Motor neuron (in vitro differentiated cells): ENCODE results near the gene KRTAP5-11. TPM values are rescaled to one million over a fixed set of nuclear protein-coding genes. Genes with fewer than 3 reads are reported as not detected.
"Not testable (repeated sequence)": the region's sequence is repeated elsewhere in the genome, so short reads cannot be mapped to it uniquely, and the experiment has no call there.

Experiments used
- ATAC-seq, 8 experiments: fragments of 200-7000 bp; cut with Tn5 transposase; replicated peaks in 6 of 8; 2 replicates each; pipeline ENCODE4 v1.8.0; 2021; ENCODE audit warnings: mild to moderate bottlenecking in 8 of 8, moderate library complexity in 8 of 8
- H3K27ac ChIP-seq, 2 donors: fragments of 250-450 bp; sonication (Bioruptor Pico); 2 replicates each; pipeline ENCODE4 v1.9.0; 2021; ENCODE audit warnings: antibody characterized with exemption in 2 of 2, mild to moderate bottlenecking in 2 of 2, moderate library complexity in 1 of 2
- H3K4me1 ChIP-seq, 2 donors: fragments of 250-450 bp; sonication (Bioruptor Pico); replicated peaks in 1 of 2; 2 replicates each; pipeline ENCODE4 v1.6.1; 2021; ENCODE audit warnings: antibody characterized with exemption in 2 of 2, mild to moderate bottlenecking in 2 of 2, moderate library complexity in 1 of 2
- H3K4me3 ChIP-seq, 5 donors: fragments of 250-450 bp; sonication (Bioruptor Pico); 2 replicates each; pipeline ENCODE4 v1.9.0; 2021; ENCODE audit warnings: antibody characterized with exemption in 5 of 5, mild to moderate bottlenecking in 5 of 5, moderate library complexity in 4 of 5
- WGBS, 10 experiments: fragments of 450-650 bp; shearing (Covaris generic); methylation state at CpG; one replicate each; pipeline ENCODE4 v1.0.0; 2022; 5-methylcytosine and 5-hydroxymethylcytosine counted together
- in situ Hi-C, 9 experiments: fragments of 400-800 bp; cut with MboI; loops; one replicate each; pipeline ENCODE4 v1.15.0; 2021; ENCODE audit warnings: low sequenced_read_pairs in 9 of 9, low pct_unique_long_range_greater_than_20kb in 2 of 9; ENCODE audit not compliant: unreplicated experiment in 9 of 9
- total RNA-seq, 8 experiments: library from RNA; unstranded; fragments of 300-600 nt; gene quantifications; 2 replicates each; pipeline versions ENCODE4 v1.2.3 to v1.2.4, GENCODE V29; 2022

KRTAP5-11 gene
- total RNA-seq, 8 experiments from 2014 or later, result 0.76 TPM; not detected in 7

DNA sequence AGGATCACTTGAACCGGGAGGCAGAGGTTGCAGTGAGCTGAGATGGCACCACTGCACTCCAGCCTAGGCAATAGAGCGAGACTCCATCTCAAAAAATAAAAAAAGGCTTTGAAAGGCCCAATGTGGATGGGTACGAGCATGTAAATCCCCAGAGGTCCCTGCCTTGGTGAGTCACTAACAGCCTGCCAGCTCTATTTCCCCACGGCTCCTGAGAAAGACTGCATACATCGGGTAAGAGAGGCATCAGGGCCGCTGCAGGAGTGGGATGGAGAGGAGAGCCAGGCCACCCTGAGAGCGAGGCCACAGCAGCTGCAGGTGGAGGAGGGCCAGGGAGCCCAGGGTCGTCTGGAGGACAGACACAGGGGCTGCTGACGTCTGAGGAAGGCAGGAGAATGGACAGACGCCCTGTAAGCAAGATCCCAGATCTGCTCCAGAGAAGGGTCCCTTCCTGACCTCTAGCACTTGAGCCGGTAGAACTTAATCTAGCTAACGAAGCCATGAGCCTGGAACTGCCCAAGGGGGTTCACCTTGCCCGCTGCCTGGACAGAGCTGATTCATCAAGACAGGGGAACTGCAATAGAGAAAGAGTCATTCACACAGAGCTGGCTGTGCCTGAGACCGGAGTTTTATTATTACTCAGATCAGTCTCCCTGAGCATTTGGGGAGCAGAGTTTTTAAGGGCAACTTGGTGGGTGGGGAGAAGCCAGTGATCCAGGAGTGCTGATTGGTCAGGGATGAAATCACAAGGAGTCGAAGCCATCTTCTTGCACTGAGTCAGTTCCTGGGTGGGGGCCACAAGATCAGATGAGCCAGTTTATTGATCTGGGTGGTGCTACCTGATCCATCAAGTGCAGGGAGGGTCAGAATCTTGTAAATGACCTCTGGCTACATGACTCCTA is 39.5 kb downstream of the KRTAP5-11 start:
- peak in 7 of 8 experiments; percentile 31 to 70 (median 60) for ATAC-seq
- WGBS, 10 experiments, result 20 to 89% (median 68%) methylated on average over 1 to 11 of the region's 15 CpGs; no CpG with 5 or more reads in 2 of the 10 experiments
- in situ Hi-C loops, result no loop called here

DNA sequence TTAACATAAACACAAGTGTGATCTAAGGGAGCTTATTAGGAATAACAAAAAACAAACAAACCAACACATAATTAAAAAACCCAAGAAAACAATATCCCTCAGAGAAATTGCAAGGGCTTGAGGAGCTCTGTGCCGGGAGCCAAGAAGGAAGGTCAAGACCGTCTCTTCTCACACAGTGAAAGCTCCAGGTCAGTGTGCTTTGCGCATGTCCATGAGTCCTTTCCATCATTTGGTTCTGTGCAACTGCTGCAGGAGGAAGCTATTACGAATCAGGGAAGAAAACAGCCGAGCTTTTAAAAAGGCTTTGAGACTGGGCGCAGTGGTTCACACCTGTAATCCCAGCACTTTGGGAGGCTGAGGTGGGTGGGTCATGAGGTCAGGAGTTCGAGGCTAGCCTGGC is 40.3 kb downstream of the KRTAP5-11 start:
- Histone ChIP-seq H3K4me3 (no peak overlapping the region), H3K27ac (no peak overlapping the region), H3K4me1 (no peaks in the 10 kb centered on the region)
- ATAC-seq, result no peak
- WGBS, 10 experiments, result 38 to 82% (median 74%) methylated on average over 2 to 6 of the region's 7 CpGs; no CpG with 5 or more reads in 4 of the 10 experiments
- in situ Hi-C loops, result no loop called here

More for the DNA sequence above, 39.5 kb downstream of the KRTAP5-11 start:
- Histone ChIP-seq H3K27ac (no peak overlapping the region), H3K4me3 (no peak overlapping the region), H3K4me1 (no peaks in the 10 kb centered on the region)

DNA sequence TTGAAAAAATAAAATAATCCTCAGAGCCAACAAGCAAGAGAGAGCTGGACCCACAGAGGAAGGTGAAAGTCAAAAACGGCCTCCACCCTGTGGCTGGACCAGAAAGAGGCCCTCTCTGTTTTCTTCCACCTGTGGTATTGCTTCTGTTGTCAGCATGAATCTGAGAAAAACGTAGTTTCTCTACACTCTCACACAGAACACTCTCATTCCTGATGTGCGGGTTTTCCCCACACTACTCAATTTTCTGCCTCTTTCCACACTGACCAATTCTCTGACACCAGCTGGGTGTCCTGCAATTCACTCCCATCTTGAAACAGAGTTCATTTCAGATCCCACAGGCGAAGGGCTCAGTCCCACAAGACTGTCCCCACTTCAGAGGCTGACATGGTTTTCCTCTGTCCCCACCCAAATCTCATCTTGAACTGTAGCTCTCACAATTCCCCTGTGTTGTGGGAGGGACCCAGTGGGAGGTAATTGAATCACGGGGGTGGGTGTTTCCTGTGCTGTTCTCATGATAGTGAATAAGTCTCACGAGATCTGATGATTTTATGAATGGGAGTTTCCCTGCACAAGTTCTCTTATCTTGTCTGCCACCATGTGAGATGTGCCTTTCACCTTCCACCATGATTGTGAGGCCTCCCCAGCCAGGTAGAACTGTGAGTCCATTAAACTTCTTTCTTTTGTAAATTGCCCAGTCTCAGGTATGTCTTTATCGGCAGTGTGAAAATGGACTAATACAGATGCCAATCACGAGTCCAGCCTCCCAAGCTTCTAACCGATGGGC is 42.0 kb downstream of the KRTAP5-11 start:
- ATAC-seq, H3K4me1 ChIP-seq, in situ Hi-C loops, H3K27ac ChIP-seq, H3K4me3 ChIP-seq: not testable (repeated sequence)
- WGBS, 10 experiments, result 32 to 97% (median 52%) methylated on average over 1 to 9 of the region's 9 CpGs; no CpG with 5 or more reads in 1 of the 10 experiments

- in situ Hi-C loops, H3K4me3 ChIP-seq, ATAC-seq, H3K27ac ChIP-seq, H3K4me1 ChIP-seq: not testable (repeated sequence)
- WGBS, 10 experiments, result 37 to 100% (median 76%) methylated on average over 1 to 6 of the region's 11 CpGs; no CpG with 5 or more reads in 4 of the 10 experiments
These were observed 42.7 kb downstream of the KRTAP5-11 start for GRCh38 chr11:71539971-71540370.

DNA sequence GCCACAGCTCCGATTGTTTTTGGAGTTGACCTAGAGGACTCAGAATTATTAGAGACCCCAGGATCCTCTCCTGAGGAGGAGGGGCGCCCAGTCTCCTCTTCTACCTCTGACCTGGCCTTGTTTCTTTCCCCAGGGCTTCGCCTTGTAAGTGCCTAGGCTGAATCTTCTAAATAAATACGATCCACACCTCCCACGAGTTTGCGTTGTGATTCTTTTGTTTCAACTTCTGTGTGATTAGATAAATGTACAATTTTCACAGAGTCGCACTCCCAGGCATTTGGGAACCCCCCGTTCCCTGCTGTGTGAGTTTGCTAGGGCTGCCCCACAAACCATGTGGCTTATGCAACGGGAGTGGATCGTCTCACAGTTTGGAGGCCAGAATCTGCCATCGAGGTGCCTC is 43.7 kb downstream of the KRTAP5-11 start:
- in situ Hi-C loops, result no loop called here
- ATAC-seq, result no peak
- H3K4me1 ChIP-seq, result peaks cover 5 to 13% of the 10 kb centered on the region in 2 donors
- no peak overlapping the region for H3K4me3 ChIP-seq
- no peak overlapping the region for H3K27ac ChIP-seq
- 20 to 95% (median 72%) methylated on average over 3 to 9 of the region's 11 CpGs; no CpG with 5 or more reads in 4 of the 10 experiments for WGBS, 10 experiments

GRCh38 chr11:71538666-71538990 is 44.0 kb downstream of the KRTAP5-11 start:
- Histone ChIP-seq H3K4me1 (peaks cover 5 to 13% of the 10 kb centered on the region in 2 donors), H3K27ac (no peak overlapping the region), H3K4me3 (no peak overlapping the region)
- ATAC-seq, result peak in 5 of 8 experiments; percentile 78 to 92 (median 82)
- WGBS, 10 experiments, result 33 to 86% (median 73%) methylated on average over 3 to 4 of the region's 4 CpGs; no CpG with 5 or more reads in 7 of the 10 experiments
- in situ Hi-C loops, result no loop called here

GRCh38 chr11:71537977-71538665 is 44.6 kb downstream of the KRTAP5-11 start, which contains the start of gene KRTAP5-8:
KRTAP5-8 (plus strand) TSS chr11:71538025; CDS start chr11:71538056, 31 bp downstream.
- H3K4me1 ChIP-seq, result peaks cover 5 to 13% of the 10 kb centered on the region in 2 donors
- WGBS, 10 experiments, result 20% methylated on average over 1 of the region's 4 CpGs; no CpG with 5 or more reads in 9 of the 10 experiments
- in situ Hi-C loops, H3K27ac ChIP-seq, H3K4me3 ChIP-seq, ATAC-seq: not testable (repeated sequence)

DNA sequence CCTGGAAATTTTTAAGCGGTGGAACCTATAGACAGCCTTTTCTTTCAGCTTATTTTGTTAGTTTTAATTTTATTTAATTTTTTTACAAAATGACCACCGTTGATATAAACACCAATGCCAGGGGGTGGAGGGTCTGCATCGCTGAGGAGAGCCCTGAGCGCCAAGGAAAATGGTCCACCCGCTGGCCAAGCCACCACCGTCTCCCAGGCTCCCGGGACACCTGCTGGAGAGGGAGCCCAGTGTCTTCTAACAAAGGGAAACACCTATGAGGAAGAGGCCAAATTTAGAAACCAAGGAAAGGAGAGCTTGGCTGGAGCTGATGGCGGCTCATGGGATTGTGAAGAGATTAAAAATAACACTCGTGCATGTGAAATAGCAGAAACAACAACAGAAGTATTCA is 45.1 kb downstream of the KRTAP5-11 start:
- H3K4me1 ChIP-seq, result peaks cover 5 to 13% of the 10 kb centered on the region in 2 donors
- no peak for ATAC-seq
- H3K27ac ChIP-seq, result no peak overlapping the region
- WGBS, 10 experiments, result 44 to 91% (median 81%) methylated on average over 1 to 7 of the region's 9 CpGs; no CpG with 5 or more reads in 1 of the 10 experiments
- no peak overlapping the region for H3K4me3 ChIP-seq
- in situ Hi-C loops, result no loop called here

GRCh38 chr11:71535825-71536224 is 46.9 kb downstream of the KRTAP5-11 start:
- no peak for ATAC-seq
- whole genome bisulfite sequencing, 10 experiments, result 40 to 100% (median 87%) methylated on average over 1 to 9 of the region's 9 CpGs

DNA sequence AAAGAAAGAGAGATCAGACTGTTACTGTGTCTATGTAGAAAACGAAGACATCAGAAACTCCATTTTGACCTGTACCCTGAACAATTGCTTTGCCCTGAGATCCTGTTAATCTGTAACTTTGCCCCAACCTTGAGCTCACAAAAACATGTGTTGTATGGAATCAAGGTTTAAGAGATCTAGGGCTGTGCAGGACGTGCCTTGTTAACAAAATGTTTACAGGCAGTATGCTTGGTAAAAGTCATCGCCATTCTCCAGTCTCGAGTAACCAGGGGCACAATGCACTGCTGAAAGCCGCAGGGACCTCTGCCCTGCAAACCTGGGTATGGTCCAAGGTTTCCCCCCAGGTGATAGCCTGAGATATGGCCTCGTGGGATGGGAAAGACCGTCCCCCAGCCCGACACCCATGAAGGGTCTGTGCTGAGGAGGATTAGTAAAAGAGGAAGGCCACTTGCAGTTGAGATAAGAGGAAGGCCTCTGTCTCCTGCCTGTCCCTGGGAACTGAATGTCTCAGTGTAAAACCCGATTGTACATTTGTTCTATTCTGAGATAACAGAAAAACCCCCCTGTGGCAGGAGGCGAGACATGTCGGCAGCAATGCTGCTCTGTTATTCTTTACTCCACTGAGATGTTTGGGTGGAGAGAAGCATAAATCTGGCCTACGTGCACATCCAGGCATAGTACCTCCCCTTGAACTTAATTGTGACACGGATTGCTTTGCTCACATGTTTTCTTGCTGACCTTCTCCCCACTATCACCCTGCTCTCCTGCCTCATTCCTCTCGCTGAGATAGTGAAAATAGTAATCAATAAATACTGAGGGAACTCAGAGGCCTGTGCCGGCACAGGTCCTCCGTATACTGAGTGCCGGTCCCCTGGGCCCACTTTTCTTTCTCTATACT is 47.7 kb downstream of the KRTAP5-11 start:
- in situ Hi-C loops, H3K4me3 ChIP-seq, ATAC-seq: not testable (repeated sequence)
- H3K27ac ChIP-seq, result peak overlapping the region; percentile 63 to 70
- WGBS, 10 experiments, result 0 to 88% (median 58%) methylated on average over 1 to 6 of the region's 17 CpGs; no CpG with 5 or more reads in 1 of the 10 experiments
- peaks cover 5 to 13% of the 10 kb centered on the region in 2 donors for H3K4me1 ChIP-seq

More at GRCh38 chr11:71535825-71536224, 46.9 kb downstream of the KRTAP5-11 start:
- in situ Hi-C loops, result no loop called here
- Histone ChIP-seq H3K4me1 (peaks cover 5 to 13% of the 10 kb centered on the region in 2 donors), H3K27ac (no peak overlapping the region), H3K4me3 (no peak overlapping the region)

- WGBS, 10 experiments, result 36 to 100% (median 73%) methylated on average over 1 to 10 of the region's 10 CpGs; no CpG with 5 or more reads in 1 of the 10 experiments
These were observed 50.6 kb downstream of the KRTAP5-11 start for GRCh38 chr11:71532036-71532610.

More at GRCh38 chr11:71532036-71532610, 50.6 kb downstream of the KRTAP5-11 start:
- in situ Hi-C loops, result no loop called here
- Histone ChIP-seq H3K4me1 (peaks cover 5 to 13% of the 10 kb centered on the region in 2 donors), H3K4me3 (no peak overlapping the region), H3K27ac (no peak overlapping the region)
- no peak for ATAC-seq
